Spleen (tissue), 7 donors: ENCODE data around the gene ICE2.

Experiments
- POLR2A ChIP-seq, 3 donors: fragments of 450-650 bp; IDR thresholded peaks; one replicate each; pipeline ENCODE4 v1.5.1; 2017; ENCODE audit warnings: antibody characterized with exemption in 3 of 3, mild to moderate bottlenecking in 1 of 3
- POLR2AphosphoS5 ChIP-seq, 3 donors: sonication (generic); formaldehyde crosslinking; IDR thresholded peaks; one replicate each; pipeline ENCODE4 v1.5.1; 2017; ENCODE audit warnings: antibody characterized with exemption in 3 of 3
- TF ChIP-seq, protein P1 (sequence below), 11 experiments: fragments of 200-600 bp in 7 of 11; fragments of 450-650 bp in 4 of 11; sonication (generic) in 4 of 11; IDR thresholded peaks in 8 of 11; conservative IDR thresholded peaks in 3 of 11; 1 replicate in 7 of 11; 2 replicates in 4 of 11; pipeline versions ENCODE4 v1.4.0 to v1.8.0; 2016 to 2021; ENCODE audit warnings: antibody characterized with exemption in 11 of 11, inconsistent platforms in 4 of 11, mild to moderate bottlenecking in 1 of 11
- donor health status: DM: no; HTN: no; CAD: no; lungs with moderate emphysema.
- donor health status: DM: no; HTN: no; CAD: no.
- donor health status: DM: no; HTN: no; CAD: no.

DNA sequence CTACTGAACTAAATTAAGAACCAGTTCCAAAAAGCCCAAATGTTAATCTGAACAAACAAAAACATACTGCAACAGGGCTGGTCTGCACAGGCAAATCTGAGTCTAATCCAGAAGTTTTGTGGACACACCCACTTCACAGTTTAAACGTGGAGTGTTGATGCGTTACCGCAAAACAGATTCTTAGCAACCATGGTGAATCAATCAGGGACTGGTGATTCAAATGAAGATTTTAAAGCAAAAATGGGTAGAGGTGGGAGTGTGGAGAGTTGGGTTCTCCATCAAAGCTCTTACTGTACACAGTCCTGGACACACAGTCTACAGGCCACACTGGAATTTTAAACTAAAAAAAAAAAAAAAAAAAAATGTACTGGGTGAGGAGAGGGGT is 86.3 kb downstream of the ICE2 start:
- TF ChIP-seq POLR2A (IDR thresholded peaks at IDR 0.05) (no peak), POLR2AphosphoS5 (IDR thresholded peaks at IDR 0.05) (no peak)
- TF ChIP-seq, protein P1, sequence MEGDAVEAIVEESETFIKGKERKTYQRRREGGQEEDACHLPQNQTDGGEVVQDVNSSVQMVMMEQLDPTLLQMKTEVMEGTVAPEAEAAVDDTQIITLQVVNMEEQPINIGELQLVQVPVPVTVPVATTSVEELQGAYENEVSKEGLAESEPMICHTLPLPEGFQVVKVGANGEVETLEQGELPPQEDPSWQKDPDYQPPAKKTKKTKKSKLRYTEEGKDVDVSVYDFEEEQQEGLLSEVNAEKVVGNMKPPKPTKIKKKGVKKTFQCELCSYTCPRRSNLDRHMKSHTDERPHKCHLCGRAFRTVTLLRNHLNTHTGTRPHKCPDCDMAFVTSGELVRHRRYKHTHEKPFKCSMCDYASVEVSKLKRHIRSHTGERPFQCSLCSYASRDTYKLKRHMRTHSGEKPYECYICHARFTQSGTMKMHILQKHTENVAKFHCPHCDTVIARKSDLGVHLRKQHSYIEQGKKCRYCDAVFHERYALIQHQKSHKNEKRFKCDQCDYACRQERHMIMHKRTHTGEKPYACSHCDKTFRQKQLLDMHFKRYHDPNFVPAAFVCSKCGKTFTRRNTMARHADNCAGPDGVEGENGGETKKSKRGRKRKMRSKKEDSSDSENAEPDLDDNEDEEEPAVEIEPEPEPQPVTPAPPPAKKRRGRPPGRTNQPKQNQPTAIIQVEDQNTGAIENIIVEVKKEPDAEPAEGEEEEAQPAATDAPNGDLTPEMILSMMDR (IDR thresholded peaks at IDR 0.05 in 8 of 11, conservative IDR thresholded peaks at IDR 0.05 in 3 of 11) = no peak
